ENCODE measurements around the gene LCN9. TPM values are rescaled to one million over a fixed set of nuclear protein-coding genes. Genes with fewer than 3 reads are reported as not detected.
"Not testable (repeated sequence)": the region's sequence is repeated elsewhere in the genome, so short reads cannot be mapped to it uniquely, and the experiment has no call there.

LCN9 gene
- total RNA-seq, 1 donor: not detected

DNA sequence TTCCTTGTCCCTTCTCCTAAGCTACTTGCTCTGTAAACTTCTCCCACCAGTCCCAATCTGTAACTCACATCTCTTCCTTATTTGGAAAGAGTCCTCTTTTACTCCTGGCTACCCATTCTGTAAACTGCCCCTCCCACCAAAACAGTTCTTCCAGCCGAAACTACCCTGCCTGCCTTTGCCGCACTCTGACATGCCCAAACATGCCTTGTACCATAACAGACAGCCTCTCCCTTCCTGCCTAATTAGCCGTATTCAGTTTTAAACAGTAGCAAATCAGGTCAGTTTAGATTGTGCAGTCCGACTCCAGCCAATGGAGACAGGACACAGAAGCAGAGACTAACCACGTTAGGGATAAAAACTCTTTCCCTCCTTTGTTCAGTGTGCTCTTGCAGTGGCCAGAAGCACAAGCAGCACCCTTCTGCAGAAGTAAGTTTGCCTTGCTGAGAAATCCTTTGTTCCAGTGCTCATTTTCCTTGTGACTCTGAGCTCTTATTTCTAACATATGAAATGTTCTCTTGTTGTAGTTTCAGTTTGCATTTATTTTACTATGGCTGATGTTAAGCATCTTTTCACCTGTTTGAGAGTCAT is 18.4 kb upstream of the LCN9 start:
- no peak for DNase-seq (ENCODE audit: low read depth in 2 of 3, low spot score in 2 of 3)

DNA sequence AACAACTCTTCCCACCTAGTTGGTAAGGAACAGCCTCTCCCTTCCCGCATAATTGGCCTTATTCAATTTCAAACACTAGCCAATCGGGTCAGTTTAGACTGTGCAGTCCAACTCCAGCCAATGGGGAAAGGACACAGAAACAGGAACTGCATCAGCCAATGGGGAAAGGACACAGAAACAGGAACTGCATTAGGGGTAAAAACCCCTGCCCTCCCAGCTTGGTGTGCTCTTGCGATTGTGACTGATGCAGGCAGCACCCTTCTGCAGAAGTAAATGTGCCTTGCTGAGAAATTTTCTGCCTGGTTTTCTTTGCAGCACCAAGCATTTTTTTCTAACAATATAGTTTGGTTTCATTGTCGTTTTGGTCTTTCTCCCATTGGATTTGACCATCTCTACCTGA is 15.2 kb upstream of the LCN9 start:
- no peak for DNase-seq (ENCODE audit: low read depth in 2 of 3, low spot score in 2 of 3)

DNA sequence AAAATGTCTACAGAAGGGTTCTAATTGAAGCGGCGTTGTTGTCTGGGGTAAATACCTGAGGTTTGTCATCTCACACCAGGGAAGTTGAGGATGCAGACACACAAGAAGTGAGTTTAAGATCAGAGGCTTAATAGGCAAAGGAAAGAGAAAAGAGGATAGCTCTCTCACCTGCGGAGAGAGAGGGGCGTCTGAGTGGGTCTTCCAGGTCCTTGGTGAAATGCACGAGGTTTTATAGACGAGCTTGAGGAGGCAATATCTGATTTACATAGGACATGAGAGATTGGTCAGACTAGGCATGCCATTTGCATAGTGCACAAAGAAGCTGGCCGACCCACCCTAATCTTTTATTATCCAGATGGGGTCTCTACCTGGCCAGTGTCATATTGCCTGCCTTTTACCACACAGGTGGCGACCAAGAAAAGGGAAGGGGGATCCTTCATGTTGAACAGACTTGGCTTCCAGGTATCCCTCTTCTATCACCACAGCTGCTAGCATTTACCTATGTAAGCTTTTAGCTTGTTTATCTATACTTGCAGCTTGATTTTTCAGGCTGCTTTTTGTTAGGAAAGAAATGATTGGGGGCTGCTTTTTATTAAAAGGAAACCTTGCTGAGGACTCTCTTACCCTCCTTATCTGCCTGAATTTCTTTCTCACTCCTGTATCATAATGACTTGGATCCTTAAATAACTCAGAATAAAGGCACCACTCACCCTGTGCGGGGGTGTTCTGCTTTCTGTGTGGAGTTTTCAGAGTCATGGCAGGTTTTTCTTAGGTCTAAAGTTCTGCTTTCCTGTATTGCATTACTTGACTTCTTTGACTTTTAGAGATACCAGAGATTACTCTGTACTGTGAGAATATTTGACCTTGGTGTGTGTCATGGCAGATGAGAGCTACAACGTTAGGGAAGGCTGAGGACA is 14.4 kb upstream of the LCN9 start:
- DNase-seq (ENCODE audit: low read depth in 2 of 3, low spot score in 2 of 3): no peak

DNA sequence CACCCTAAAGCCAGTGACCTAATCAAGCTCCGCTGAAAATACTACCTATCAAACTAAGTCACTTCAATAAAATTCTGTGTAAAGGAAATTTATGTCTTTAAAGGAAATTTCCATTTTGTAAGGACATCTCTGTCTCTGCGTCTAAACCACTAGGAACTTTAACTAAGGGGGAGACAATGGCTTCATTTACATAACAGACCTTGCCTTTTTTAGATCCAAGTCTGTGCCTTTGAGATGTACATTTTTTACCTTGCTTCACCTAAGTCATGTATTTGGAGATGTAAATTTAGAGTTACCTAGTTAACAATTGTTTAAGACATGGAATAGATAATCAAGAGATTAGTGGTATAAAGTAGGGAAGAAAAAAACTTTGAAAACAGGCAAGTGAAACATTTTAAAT is 13.6 kb upstream of the LCN9 start:
- no peak for DNase-seq (ENCODE audit: low read depth in 2 of 3, low spot score in 2 of 3)

DNA sequence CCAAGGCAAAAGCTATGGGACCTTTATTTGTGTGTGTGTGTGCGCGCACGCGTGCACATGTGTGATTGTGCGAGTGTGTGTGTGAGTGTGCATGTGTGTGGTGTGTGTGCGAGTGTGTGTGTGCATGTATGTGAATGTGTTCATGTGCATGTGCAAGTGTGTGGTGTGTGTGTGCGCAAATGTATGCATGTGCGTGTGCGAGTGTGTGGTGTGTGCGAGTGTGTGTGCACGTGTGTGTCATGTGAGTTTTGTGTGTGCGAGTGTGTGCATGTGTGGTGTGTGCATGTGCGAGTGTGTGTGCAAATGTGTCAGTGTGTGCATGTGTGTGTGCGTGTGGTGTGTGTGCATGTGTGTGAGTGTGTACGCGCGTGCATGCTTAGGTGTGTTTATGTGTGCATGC is 12.7 kb upstream of the LCN9 start:
- DNase-seq (ENCODE audit: low read depth in 2 of 3, low spot score in 2 of 3): no peak

DNA sequence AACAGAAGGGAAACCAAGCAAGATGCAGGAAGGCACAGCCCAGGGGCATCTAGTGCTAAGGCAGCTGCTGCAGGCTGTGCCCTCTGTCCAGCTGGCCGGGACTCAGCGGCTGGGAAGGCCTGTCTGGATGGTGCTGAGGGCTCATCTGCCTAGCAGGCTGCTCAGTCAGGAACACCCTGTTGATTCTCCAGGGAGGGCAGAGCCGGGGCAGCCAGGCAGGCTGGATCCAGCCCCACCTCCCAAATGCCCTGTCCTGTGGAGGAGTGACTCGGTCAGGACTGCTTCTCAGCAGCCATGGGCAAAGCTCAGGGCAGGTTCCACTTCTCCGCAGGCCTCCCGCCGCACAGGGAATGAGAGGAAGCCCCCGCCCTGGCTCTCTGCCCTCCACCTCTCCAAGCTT is 7.8 kb upstream of the LCN9 start:
- DNase-seq (ENCODE audit: low read depth in 2 of 3, low spot score in 2 of 3): no peak

DNA sequence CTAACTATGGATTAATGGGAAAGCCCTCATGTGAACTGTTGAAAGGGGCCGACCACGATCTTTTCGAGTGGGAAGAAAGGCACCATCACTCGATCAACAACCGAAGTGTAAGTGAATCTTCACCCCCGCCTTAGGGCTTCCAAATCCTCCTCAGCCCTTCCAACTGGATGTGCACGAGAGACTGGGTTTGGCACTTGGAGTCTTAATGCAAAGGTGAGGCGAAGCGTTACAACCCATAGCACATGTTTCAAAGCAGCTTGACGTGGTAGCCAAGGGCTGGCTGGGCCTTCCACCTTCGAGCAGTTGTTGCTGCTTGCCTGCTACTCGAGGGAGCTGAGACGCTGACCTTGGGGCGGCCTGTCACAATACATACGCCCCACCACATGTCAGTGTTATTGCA is 5.7 kb upstream of the LCN9 start:
- DNase-seq (ENCODE audit: low read depth in 2 of 3, low spot score in 2 of 3): no peak

DNA sequence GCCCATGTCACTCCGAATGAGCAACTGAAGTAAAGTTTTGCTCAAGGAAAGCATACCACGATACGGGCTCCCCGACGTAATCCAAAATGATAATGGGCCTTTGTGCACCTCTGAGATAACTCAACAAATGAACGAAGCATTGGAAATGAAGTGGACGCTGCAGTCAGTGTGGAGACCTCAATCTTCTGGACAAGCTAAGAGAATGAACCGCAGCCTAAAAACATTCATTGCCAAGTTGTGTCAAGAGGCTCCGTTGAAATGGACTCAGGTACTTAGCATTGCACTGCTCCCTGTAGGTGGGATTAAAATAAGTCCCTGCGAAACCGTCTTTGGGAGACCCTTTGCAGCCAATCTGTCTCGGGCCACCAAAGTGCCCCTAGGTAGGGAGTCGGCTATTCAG is 3.9 kb upstream of the LCN9 start:
- DNase-seq (ENCODE audit: low read depth in 2 of 3, low spot score in 2 of 3): no peak

DNA sequence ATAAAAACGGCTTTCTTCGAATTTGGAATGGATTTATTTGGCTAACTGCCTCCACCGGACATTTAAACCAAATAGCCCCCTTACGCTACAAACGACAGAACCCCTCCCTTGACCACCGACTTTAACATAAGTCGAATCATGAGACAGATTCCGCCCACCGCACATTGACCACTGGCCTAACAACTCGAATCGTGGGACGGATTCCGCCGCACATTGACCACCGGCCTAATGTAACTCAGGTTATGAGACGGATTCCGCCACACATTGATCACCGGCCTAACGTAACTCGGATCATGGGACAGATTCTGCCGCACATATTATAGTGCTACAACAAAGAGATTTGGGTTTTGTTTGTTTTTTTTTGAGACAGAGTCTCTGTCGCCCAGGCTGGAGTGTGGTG is 2.7 kb upstream of the LCN9 start:
- no peak for DNase-seq (ENCODE audit: low read depth in 2 of 3, low spot score in 2 of 3)

DNA sequence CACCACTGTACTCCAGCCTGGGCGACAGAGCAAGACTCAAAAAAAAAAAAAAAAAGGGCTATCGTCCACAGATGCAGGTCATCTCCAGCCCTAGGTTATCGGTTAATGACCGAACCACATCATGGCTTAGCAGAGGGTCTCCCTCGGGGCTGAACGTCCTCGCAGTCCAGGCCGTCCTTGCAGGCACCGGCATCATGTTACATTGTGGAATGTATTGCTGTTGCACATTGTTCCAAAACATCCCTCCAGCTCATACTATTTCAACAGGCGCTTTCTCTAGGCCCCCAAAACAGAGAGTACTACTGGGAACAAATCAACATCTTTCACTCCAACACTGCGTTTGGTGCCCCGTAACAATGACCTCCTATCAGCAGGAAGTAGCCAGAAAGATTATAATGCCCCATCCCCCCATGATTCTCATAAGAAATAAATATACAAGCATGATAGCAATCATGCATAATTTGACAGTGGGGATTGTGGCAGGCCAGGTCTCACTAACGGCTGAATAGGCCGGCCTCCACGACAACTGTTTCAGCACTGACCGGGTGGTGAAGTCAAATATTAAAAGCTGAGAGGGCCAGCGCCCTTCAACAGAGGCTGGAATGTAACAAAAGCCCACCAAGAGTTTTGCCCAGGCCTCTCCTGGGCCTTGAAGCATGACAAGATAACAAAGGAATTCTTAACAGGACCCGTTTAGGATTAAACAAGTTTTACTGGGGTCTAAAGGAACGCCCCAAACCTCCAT is 1.1 kb upstream of the LCN9 start:
- DNase-seq (ENCODE audit: low read depth in 2 of 3, low spot score in 2 of 3): no peak

DNA sequence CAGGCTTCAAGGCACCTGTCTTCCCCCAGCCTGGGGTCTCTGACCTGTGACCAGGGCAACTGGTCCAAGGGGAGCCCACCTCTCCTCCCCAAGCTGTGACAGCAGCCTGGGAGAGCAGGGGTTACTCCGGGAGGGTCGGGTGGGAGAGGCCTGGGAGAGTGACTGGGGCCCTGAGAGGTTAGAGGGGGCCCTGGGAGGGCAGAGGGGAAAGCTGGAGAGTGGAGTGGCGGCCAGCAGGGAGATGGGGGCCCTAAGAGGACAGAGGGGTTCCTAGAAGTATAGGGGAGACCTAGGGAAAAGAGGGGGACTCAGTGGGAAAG is 302 bp downstream of the LCN9 start:
- no peak for DNase-seq (ENCODE audit: low read depth in 2 of 3, low spot score in 2 of 3)

DNA sequence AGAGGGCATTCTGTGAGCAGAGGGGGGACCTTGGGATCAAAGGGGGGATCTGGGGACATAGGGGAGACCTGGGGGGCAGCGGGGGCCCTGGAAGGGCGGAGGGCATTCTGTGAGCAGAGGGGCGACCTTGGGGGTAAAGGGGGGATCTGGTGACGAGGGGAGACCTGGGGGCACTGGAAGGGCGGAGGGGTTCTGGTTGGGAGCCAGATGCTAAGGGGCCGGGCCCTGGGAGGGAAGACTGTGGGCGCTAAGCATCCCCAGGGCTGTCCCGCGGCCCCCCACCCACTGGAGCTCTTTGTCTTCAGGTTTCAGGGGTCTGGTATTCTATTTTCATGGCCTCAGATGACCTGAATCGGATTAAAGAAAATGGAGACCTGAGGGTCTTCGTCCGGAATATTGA is 748 bp downstream of the LCN9 start:
- DNase-seq (ENCODE audit: low read depth in 2 of 3, low spot score in 2 of 3): no peak

DNA sequence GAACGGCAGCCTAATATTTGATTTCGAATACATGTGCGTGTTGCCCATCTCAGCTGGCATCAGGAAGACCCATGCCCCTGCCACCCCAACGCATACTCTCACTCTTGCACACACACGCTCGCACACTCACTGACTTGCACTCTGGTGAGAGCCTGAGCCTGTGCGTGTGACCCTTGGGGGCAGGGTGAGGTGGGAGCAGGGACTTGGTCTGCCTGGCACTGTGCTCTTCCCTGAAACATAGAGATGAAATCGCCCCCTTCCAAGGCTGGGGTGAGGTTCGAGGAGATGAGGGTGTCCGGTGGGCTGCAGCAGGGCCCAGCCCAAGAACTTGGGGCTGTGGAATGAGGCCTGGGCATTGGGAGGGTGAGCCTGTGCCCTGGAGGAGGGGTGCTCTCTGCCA is 1.2 kb downstream of the LCN9 start:
- DNase-seq (ENCODE audit: low read depth in 2 of 3, low spot score in 2 of 3): no peak

DNA sequence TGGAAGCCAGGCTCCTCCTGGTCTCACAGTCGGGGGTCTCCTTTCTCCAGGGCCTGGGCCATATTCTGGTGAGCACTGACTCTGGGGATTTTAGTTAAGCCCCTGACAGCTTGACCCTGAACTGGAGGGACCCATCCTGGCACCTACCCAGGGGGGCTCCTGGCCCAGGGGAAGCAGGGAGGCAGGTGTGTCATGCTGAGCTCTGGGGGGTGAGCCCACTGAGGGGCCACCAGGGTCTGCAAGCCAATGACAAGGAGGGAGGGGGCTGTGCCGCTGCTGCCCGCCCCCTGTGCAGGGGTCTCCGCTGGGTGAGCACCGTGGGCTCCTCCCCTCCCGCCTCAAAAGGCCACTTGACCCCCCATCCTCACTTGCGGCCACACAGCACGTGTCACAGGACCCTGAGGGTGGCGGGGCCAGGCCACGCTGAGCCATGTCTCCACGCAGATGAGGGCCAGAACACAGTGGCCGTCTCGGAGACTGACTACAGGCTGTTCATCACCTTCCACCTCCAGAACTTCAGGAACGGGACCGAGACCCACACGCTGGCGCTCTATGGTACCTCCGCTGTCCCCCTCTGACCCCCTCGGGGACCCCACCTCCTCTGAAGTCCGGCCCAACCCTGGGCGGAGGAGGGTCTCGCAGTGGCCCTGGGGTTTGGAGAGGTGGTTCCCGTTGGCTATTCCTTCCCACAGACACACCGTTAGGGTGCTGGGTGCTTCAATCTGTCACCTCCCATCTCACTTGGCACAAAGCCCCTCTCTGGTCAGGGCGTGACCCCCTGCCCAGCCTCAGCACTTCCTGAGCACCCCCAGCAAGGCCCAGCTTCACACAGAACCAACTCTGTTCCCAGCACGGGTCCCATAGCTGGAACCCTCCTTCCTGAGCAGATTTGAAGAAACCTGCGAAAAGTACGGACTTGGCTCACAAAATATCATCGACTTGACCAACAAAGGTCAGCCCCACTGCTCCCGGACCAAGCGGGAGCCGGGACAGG is 2.0 kb downstream of the LCN9 start:
- DNase-seq (ENCODE audit: low read depth in 2 of 3, low spot score in 2 of 3): no peak

DNA sequence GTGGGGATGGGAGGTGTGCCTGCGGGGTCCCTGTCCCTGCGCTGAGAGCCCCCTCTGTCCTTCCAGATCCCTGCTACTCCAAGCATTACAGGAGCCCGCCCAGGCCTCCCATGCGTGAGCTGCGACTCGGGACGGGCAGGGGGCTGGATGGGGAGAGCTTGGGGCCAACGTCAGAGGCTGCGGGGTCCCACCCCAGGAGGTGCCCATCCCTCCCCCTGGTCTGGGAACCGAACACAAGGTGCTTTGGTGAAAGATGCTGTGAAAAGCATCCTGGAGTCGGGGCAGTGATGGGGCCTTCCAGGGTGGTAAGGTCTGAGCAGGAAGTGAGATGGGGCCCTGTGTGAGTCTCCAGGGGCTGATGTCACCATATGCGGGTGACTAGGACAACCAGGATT is 2.7 kb downstream of the LCN9 start:
- DNase-seq (ENCODE audit: low read depth in 2 of 3, low spot score in 2 of 3): no peak

DNA sequence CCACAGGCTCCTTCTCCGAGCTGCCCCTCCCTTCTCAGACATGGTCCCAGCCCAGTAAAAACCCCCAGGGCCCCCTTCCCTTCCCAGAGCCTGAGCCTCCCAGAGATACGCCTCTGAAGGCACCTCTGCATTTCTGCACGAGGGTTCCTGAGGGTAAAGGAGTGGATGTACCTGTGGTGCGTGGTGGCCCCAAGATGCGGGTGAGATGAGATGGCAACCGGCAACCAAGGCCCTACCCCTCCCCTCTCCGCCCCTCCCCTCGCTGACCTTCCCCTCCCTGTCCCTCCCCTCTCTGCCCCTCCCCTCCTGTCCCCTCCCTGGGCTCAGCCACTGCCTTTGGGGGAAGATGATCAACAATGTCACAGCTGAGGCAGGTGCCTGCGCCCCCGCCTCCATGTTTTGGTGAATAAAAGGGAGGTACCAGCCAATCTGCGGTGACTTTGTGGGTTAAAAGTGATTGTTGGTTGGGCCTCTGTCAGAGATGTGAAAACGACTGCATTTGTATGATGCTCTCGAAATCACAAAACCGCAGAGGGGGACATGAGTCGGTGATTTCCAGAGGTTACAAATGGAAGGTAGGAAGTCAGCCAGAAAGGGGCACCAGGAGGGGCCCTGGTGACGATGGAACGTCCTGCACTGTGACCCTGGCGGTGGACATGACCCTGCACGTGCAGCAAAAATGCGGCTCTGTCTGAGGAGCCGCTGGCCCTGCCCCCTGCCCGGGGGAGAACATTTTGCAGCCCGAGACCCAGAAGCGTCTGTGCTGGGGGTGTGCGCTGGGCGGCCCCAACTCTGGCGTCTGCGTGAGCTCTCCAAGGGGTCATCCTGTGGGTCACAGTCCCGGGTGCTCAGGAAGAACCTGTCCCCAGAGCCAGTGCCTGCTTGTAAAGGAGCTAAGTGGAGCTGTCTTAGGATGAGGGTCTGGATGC is 3.7 kb downstream of the LCN9 start:
- DNase-seq (ENCODE audit: low read depth in 2 of 3, low spot score in 2 of 3): no peak

DNA sequence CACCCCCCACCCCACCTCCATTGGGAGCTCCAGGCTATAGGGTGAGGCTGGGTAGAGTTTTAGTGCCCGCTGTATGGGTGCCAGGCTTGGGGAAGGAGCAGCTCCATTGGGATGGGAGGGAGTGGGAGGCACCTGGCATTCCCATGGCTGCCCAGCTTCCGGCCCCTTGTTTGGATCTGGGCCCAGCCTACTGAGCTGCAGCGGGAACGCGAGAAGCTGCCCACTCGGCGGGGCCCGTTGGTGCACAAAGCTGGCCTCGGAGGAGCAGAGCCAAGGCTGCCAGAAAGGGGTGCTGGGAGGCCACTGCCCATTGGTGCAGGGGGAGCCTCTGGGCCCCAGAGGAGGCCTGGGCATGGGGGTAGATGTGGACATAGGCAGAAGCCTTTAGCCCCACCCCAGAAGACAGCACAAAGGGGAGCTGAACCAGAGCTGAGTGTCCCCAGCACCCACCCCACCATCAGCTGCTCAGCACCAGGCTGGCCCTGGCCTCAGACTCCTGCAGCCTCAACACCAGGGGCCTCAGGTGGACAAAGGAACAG is 4.4 kb downstream of the LCN9 start:
- DNase-seq (ENCODE audit: low read depth in 2 of 3, low spot score in 2 of 3): no peak

DNA sequence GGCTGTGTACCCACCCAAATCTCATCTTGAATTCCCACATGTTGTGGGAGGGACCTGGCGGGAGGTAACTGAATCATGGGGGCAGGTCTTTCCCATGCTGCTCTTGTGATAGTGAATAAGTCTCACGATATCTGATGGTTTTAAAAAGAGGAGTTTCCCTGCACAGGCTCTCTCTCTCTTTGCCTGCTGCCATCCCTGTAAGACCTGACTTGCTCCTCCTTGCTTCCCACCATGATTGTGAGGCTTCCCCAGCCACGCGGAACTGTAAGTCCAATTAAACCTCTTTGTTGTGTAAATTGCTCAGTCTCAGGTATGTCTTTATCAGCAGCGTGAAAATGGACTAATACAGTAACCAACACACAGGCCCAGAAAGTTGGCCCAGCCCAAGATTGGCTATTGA is 5.9 kb downstream of the LCN9 start:
- not testable (repeated sequence) for DNase-seq (ENCODE audit: low read depth in 2 of 3, low spot score in 2 of 3)

DNA sequence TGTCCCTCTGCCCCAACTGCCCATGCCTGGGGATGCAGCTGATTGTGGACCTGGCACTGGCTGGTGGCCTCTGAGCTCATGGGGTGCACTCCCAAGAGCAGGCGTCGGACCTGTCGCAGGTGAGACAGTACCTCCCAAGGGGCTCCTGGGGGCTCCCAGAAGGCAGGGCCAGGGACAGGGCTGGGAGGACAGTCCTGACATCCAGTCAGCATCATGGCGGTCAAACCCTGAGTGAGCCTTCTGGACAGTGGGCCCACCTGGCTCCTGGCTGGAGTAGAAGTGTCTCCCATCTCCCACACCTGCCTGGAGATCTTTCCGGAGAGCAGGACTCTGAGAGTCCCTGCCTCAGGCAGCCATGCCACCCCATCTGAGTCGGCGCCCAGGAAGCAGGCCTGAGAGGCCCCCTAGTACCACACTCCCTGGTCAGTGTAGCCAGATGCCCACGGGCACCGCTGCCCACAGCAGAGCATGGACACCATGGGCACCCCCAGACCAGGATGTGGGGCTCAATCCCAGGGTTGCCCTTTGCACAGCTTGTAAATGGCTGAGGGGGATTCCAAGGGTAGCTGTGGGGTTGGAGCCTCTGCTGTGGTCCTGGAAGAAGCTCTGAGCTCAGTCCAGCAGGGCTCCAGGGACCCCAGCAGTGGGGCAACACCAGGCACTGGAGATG is 6.6 kb downstream of the LCN9 start:
- no peak for DNase-seq (ENCODE audit: low read depth in 2 of 3, low spot score in 2 of 3)

Measured in hematopoietic multipotent progenitor cell (in vitro differentiated cells).